Stimulated activated CD8-positive, alpha-beta memory T cell treated with anti-CD3 and anti-CD28 coated beads, Interleukin-12 subunit alpha, Interleukin-12 subunit beta, amount 100 ng/mL, for 24 hours (primary cell): ENCODE measurements around the gene GATB.

ENCODE experiments used
- DNase-seq: peaks from one replicate; pipeline ENCODE4 v3.0.0-alpha.2; 2020; ENCODE audit errors: extremely low read depth

Gene GATB

GRCh38 chr4:151673908-151674520, 86.8 kb downstream of the GATB start:
- no peak for DNase-seq

GRCh38 chr4:151672996-151673395, 87.8 kb downstream of the GATB start:
- DNase-seq: no peak

GRCh38 chr4:151671541-151672059, 89.2 kb downstream of the GATB start:
- no peak for DNase-seq

DNA sequence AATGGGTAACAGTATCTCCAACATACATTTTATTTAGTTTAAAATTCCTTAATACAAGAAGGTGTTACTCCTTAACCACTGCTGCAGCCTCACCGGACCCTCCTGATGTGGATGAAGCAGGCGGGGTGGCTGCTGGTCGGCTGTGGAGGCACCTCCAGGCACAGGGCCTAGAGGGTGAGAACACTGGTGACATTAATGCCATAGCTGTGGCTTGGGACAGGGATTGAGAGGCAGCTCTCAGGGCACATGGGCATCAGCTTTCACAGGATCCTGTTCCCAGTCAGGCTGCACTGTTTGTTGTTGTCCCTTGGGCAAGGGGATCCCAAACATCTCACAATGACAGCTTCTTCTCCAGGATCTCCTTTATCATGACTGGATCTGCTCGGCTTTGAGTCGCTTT, 90.0 kb downstream of the GATB start:
- no peak for DNase-seq

DNA sequence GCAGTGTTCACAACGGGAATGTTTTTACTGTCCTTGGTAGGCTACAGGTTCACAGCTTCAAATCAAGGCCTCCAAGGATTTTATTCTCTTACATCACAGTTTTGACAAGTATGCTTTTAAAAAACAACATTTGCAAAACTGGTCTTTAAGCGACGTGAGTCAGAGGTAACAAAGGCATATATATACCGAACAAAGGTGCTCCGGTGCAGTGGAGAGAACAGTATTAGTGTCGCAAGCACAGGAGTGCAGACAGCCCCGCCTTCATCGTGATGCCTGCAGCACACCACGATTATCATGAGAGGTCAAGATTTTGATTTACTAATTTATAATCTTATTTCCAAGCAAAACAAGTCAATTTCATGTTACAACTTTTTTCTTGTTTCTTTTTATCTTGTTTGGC, 90.8 kb downstream of the GATB start:
- no peak for DNase-seq

GRCh38 chr4:151668689-151669402, 92.0 kb downstream of the GATB start:
- DNase-seq: no peak

- DNase-seq: no peak
Measured at GRCh38 chr4:151667666-151668065, 93.1 kb downstream of the GATB start.

- DNase-seq: no peak
Measured at GRCh38 chr4:151667048-151667447, 93.8 kb downstream of the GATB start.

GRCh38 chr4:151666501-151666900, 94.3 kb downstream of the GATB start:
- no peak for DNase-seq

GRCh38 chr4:151665785-151666127, 95.1 kb downstream of the GATB start:
- no peak for DNase-seq

DNA sequence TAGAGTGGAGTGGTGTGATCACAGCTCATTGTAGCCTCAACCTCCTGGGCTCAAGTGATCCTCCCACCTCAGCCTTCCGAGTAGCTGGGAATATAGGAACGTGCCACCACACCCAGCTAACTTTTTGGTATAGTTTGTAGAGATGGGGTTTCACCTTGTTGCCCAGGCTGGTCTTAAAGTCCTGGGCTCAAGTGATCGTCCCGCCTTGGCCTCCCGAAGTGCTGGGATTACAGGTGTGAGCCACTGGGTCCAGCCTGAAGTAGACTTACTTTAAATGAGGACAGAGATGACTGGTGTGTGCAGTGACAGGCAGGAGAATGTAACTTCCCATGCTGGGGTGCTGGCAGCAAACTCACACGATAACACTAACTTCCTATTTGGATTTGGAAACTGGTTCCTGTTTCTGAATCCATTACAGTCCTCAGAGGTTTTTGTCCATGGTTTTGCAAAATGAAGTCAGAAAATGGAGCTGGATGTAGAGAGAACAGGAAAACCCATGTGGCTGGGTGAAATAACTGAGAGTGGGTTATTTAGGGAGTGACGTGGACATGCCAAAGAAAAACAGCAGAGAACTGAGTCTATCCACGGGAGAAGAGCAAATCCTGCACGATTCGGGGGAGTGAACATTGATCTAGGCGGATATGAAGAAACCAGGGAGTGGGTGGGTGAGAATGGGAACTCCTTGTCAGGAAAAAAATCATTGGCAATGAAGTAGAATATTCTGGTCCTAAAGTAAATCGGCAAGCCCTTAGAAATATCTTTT, 95.6 kb downstream of the GATB start:
- no peak for DNase-seq

GRCh38 chr4:151664289-151664688, 96.5 kb downstream of the GATB start:
- DNase-seq: no peak

GRCh38 chr4:151663109-151663508, 97.7 kb downstream of the GATB start:
- no peak for DNase-seq

DNA sequence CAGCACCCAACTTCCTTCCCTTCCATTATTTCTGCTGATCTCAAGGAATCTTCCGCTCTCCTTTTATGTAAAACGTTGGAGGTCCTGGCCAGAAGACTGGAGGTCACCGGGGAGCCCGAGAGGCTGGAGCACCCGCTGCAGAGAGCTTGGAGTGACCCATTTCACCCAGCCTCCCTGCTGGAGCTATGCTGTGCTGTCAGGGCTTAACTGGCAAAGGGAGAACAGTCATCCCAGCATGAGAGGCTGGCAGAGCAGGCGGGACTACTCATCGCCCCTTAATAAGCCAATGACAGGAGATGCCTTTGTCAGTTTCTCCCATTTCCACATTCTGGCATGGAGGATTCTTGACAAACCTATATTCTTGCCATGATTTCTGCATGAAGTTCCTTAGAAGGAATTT, 98.9 kb downstream of the GATB start:
- no peak for DNase-seq

DNA sequence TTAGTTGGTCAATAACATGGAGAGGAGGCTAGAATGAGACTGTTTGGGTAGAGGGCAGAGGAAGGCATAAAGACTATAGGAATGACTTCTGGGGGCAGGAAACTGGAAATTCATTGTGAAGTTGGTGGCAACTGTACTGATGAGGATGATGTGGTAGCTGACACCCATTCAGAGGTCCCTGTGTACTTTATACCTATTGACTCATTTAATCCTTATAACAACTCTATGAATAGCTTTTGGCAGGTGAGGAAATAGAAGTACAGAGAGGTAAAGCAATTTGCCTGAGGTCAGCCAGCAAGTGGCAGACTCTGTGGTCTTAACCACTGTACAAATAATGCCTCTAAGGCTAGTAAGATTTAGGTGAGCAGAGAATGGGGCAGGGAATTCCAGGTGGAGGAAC, 100.1 kb downstream of the GATB start:
- no peak for DNase-seq

- DNase-seq: no peak
Measured at GRCh38 chr4:151659601-151660364, 101.0 kb downstream of the GATB start.

DNA sequence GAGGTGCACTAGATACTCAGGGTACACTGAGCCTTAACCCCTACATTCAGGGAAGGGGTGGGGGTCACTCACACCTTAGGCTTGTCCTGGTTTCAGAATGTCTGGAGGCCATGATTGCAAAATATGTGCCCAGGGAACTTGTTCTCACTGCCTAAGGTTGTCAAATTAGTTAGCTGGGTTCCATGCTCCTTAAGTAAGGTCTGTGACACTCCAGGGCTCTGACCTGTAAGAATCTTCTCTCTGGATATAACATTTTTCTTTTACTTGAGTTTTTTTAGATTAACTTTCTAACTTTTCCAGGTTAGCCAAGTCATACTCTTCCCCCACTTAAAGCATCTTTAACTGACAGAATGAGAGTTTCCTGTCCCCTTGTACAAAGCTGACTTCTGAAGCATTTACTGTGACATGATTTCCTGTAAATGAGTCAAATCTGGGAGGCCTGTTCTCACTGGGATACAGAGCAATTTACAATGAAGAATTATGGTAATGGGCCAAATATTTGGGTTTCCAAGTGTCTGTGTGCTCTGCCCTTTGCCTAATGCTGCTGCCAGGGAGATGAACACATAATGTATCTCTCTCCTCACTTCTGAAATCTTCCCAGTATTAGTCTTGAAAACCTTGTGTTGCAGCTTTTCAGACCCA, 101.7 kb downstream of the GATB start:
- no peak for DNase-seq

- no peak for DNase-seq
Measured at GRCh38 chr4:151657896-151658295, 102.9 kb downstream of the GATB start.

DNA sequence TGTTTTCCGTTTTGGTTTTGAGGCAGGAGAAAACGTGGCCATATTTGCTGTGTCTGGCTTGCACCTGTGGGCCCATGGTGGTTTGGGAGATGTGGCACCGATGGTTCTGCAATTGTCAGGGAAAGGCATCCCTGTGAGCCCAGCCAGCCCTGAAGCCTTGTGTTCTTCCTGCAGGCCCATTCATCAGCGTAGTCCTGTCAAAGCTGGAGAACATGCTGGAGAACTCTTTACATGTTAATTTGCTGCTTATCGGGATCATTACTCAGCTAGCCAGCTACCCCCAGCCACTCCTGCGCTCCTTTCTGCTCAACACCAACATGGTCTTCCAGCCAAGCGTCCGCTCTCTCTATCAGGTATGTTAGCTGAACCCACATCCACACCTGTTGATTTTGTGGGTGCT, 104.7 kb downstream of the GATB start:
- DNase-seq: no peak

DNA sequence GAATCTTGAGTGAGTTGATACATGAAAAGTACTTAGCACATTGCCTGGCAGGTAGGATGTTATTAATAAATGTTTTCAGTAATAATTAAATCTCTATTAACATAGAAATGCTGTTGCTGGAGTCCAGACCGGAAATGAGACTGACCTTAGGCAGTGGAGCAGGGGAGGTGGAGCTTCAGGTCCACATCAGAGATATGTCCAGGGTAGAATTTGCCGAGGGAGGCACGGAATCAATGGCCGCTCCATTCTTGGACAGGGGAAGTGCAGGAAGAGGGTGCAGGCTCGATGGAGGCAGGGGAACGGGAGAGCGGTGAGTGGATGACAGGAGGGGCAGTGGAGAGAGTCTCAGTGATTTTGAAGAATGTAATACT, 107.3 kb downstream of the GATB start:
- DNase-seq: no peak

- DNase-seq: no peak
Measured at GRCh38 chr4:151652841-151653547, 107.8 kb downstream of the GATB start.
